GM21367 (cell line): ENCODE data around the gene UBALD1.

Experiments used
- ATAC-seq: cut with Tn5 transposase; IDR thresholded peaks from one replicate; pipeline ENCODE4 v1.9.1; 2021; ENCODE audit not compliant: unreplicated experiment

Gene UBALD1

DNA sequence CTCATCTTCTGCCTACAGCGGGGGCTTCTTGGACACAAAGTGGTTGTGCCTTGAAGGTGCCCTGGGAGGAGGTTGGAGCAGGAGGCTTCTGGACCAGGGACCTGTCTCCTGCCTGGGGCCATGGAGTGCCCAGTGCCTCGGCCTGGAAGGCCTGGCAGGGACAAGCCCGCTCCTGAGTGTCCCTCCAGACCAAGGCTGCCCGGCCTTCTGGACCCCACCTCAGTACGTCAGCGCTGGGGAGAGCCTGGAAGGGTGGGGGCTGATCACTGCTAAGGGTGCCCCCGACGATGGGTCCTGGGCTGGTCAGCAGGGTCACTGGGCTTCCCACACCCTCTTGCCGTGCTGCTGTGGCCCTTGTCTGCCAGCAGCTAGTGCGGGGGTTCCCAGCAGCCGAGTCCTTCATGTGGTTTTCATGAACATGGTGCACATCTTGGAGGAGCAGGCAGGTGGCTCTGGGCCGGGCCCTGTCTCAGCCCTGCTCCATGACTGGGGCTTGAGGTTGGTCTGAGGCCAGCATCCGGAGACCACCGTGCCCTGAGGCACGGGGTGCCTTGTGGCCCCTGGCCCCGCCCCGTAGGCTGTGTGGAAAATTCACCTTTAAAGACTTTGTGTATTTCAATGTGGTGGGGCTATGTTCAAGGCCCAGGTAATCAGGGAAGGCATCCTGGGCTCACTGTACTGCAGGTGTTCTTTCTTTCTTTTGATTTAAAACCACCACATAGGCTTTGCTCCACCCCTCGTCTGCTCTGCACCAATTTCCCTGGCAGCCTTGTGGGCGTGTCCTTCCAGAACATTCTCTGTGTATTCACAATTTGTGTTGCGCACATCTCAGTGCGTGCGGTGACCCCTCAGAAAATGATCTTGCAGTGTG is 32.3 kb upstream of the UBALD1 start:
- no peak for ATAC-seq

DNA sequence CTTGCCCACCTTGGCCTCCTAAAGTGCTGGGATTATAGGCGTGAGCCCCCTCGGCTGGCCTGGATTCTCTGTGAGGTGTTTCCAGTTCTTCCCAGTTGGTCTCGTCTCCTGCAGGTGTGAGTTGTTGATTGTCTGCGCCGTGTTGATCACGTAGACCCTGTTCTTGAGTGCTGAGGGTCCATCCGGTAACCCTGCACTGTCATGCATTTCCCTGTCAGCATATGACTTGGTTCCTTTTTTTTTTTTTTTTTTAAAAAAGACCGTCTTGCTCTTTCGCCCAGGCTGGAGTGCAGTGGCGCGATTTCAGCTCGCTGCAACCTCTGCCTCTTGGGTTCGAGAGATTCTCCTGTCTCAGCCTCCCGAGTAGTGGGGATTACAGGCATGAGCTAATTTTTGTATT is 27.2 kb upstream of the UBALD1 start:
- no peak for ATAC-seq

DNA sequence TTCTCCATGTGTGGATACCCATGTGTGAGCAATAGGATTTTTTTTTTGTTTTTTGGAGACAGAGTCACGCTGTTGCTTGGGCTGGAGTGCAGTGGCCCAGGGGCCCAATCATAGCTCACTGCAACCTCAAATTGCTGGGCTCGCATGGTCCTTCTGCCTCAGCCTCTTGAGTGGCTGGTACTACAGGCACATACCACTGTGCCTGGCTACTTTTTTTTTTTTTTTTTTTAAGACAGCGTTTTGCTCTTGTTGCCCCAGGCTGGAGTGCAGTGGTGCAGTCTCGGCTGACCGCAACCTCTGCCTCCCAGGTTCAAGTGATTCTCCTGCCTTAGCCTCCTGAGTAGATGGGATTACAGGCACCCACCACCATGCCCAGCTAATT is 26.6 kb upstream of the UBALD1 start:
- ATAC-seq = no peak

DNA sequence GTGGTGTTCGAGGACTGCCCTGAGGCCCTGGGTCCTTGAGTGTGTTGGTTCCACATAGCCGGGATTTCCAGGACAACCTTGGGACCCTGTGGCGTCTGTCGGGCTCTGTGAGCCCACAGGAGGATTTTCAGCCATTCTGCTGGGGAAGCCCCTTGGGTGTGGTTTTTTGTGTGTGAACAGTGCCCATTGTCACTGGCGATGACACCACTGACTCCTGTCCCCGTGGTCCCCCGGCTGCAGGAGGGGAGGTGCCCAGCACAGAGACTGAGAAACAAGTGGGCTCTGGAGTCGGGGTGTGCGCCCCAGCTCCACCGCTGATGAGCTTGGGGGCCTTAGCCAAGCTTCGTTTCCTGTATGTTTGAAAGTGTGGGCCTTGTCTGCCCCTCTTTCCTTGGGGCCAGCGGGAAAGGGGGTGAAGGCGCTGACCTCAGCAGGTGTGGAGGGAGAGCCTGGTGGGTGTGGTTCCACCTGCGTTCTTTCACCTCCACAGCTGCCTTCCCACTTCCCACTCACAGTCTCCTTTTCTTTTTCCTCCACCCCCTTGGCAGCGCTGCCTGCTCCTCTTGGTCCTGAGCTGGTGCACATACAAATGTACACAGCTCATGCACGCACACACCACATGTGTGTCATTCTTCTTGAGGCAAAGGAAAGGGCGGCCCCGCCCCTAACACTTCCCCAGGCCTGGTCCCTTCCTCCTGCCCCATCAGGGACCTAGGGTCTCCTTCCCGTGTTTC is 26.1 kb upstream of the UBALD1 start:
- no peak for ATAC-seq

DNA sequence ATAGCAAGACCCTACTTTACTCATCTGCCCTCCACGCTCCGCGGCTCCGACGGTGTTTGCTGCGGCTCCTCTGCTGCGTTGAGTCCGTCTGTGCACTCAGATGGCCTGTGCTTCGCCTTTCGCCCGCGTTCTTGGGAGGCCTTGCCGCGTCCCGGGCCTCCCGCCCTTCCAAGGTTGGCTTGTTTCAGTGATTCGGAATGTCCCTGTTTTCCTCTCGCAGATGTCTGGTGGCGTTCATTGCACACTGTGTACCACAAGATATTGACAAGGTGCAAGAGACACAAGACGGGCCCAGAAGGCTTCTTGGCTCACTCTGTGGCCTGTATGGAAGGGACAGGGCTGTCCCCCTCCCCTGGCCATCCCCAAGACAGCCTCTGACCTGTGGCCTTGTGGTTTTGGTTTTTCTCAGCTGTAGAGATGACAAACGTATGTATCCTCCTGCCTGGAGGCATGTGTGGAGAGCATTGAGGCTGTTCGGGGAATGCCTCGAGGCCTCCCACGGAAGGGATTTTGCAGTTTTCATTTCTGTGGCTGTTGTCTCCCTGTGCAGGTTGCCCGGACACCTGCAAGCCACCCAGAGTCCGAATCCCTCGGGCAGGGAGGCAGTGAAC is 25.3 kb upstream of the UBALD1 start:
- ATAC-seq = no peak

DNA sequence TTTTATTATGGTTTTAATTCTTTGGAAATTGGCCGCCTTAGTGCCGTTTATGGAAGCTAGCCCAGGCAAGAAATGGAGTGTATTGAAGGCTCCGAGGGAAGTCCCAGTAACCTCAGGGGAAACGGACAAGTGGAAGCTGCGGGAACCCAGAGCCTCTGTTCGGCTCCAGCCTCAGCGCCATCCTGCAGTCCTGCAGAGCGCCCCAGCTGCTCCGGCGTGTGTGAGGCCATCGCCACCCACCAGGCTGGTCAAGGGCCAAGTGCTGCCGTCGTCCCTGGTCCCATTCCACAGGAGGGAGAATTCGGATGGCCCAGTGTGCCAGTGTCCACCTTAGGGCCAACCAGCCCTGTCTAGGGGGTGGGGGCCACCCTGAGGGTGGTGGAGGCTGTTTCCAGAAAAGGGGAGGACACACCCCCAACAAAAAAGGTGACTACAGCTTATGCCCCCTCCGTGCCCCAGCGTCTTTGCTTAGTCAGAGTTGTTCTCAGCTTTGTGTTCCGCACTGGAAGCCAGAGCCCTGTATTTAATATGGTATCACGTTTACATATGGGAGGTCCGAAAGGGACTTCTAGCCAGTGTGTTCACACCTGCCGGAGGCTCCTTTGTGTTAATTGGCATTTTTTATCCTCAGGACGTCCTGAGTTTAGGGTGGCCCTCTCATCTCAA is 22.9 kb upstream of the UBALD1 start:
- ATAC-seq = no peak

DNA sequence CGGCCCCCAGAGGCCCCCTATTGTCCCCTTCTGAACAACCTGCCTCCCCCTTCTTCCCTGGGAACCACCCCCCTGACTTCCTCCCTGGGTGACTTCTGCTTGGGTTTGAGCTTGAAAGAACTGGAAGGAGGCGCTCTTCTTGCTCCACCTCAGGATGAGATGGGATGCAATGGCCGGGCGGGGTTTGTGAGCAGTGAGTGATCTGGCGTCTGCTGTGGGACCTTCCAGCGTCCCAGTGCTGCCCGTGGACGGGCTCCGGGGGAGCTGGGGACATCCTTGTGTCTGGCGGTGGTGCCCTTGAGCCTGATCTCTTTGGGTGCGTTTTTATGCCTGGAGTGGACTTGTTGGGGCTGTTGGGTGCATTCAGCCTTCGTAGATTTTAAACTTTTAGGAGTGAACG is 21.5 kb upstream of the UBALD1 start:
- no peak for ATAC-seq

DNA sequence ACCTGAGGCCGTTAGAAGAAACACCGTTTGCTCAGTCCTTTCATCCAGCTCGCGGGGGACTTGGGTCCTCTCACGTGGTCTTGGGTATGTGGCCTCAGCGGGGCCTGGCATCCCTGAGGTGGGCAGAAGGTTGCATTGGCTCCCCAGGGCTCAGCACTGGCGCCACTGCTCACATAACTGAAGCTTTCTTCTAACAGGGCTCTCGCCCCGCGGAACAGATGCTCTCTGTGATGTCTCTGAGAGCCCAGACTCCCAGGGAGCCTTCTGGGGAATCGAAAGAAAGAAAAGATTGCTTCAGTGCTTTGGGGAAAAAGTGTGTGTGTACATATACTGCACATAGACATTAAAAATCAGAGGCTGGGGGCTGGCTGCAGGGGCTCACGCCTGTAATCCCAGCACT is 20.1 kb upstream of the UBALD1 start:
- no peak for ATAC-seq

DNA sequence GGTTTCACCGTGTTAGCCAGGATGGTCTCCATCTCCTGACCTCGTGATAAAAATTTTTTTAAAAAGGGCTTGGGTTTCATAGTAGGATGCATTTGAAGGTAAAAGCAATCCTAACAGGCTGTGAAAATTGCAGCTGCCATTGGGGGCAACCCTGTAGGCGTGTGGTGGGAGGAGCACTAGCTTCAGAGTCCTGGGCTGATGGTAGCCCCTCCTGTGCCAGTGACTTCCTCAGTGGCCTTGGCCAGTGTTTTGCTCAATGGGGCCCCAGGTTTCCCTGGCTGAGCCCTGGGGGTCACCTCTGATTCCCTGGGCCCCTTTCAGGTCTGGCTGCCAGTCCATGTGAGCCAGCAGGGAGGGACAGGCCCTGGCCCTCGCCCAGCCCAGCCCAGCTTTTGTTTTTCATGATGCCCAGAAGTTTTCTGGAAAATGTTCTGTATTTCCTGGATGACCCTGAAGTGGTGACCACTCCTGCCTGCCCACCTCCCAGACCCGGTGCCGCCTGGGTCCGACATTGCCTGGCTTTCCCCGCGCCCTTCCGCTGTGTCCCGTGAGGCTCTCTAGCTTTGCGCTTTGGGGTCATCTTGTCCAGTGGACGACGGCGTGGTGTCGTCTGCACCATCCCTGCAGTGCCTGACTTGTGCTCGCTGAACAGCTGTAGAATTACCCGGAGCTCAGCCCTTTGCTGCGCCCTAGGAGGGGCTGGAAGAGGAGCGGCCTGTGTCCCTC is 19.4 kb upstream of the UBALD1 start:
- no peak for ATAC-seq

DNA sequence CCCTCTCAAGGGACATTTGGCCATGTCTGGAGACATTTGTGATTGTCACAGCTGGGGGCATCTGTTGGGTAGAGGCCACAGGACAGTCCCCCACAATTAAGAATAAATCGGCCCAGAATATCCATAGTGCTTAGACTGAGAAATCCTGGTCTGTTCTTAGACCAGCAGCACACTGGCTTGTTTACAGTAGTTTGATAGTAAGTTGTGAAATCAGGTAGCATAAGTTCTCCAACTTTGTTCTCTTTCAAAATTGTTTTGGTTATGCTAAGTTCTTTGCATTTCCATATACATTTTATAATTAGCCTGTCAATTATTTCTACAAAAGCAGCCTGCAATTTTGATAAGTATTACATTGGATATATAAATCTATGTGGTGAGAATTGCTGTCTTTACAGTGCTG is 16.8 kb upstream of the UBALD1 start:
- ATAC-seq = no peak

DNA sequence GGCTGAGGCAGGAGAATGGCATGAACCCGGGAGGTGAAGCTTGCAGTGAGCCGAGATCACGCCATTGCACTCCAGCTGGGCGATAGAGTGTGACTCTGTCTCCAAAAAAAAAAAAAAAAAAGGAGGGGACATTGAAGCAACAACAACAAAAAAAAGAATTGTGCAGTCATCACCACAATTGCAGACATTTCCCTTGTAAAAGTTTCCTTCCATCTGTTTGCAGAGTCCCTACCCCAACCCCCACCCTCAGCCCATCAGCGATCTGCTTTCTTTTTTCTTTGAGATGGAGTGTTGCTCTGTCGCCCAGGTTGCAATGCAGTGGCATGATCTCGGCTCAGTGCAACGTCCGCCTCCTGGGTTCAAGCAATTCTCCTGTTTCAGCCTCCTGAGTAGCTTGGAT is 13.6 kb upstream of the UBALD1 start:
- no peak for ATAC-seq

DNA sequence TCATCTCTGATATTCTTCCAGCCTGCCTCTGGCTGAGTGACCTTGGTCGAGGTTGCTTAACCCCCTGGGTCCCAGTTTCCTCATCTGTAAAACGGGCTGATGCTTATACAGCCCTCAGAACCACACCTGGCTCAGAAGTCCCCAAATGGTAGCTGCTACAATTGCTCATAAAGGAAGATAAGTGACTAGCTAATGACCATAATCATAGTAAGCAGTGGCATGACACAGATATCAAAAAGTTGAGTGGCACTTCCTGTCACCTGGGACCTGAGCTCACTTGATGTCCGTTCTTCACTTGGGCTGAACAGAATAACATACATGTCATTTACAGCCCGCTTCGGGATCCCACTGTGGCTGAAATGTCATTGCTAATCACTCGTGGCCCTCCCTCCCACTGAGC is 11.7 kb upstream of the UBALD1 start:
- no peak for ATAC-seq

DNA sequence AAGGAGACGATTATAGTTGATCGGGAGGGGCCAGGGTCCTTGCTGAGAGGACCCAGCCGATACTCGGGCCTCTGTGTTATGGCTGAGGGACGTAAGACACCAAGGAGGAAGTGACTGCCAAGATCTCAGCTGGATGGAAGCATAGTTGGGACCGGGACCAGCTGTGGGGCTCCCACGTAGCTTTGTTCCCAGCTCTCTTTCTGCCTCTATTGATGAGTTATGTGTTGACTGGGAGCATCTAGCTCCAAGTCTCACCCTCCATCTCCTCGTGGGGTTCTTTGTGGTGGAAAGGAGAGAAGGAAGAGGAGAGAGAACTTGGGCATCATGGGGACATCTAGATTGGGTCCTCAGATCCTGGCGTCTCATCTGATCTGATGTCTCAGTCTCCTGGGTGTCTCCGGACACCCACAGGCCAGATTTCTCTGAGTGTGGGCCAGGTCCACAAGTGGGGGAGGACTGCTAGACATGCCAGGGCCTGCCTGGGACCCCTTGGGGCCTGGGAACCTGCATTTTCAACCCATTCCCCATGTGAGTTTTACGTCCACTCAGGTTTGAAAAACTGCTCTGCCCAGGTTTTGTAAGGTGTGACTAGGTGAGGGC is 11.0 kb upstream of the UBALD1 start:
- ATAC-seq = no peak

DNA sequence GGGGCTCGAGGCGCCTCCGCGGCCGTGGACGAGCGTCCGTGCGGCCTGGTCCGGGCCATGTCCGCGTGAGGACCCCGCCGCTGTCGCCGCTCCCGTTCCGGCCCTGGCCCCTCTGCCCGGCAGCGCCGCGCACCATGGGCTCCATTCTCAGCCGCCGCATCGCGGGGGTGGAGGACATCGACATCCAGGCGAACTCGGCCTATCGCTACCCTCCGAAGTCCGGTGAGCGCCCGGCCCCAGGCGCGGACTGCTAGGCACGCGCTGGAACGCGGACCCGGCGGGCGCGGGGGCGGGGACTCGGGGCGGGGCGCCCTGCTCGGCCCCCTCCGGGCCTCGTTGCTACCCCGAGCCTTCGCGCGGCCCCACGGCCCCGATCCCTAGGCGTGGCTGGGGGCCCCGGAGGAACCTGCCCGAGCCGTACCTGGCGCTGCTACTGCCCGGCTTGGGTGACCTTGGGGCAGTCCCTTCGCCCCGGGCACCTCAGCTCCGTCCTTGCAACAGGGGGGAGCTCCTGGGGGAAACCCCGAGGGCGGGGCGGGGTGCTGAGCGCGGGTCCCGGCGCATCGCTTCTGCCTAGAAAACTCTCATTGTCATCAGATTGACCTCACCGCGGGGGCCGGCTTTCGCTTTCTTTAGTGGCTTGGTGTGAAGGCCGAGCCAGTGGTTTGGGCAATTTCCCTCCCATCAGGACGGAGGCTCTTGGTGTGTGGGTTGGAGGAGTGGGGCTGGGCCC is 10.3 kb upstream of the UBALD1 start:
- ATAC-seq = peak; percentile 42

DNA sequence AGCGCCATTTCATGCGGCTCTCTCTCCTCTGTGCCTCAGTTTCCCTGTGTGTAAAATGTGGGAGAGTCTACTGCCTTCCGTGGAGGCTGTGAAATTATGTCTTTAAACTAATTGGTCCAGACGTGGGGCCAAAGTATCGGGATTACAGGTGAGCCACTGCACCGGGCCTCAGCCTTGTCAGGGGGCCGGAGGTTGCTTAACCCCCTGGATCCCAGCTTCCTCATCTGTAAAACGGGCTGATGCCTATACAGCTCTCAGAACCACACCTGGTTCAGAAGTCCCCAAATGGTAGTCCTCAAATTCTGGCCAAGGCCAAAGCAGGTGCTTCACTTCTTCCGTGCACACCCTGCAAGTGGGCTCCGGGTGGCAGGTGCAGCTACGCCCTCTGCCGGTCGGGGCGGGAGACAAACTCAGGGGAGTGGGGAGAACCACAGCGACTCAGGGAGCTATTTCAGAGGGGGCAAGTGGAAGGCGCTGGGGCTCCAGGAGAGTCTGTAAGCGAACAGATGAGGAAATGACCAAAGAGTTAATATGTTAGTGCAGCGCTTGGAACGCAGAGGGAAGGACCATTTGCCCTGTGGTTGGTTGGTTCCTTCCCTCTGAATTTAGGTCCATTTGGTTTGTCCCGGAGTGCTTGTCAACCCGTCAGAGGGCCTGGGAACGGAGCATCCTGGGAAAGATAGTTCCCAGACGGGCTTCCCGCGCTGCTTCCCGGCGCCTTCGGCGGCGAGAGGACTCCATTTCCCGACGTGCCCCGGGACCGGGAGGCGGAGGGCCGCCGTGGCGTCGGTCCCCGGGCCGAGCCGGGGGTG is 9.5 kb upstream of the UBALD1 start, which contains the start of gene MGRN1:
Gene MGRN1, plus strand, starts transcription at position 812 of the 812 bp plus-strand sequence. CDS start 135 bp downstream, outside the sequence.
- ATAC-seq = peak; percentile 70

DNA sequence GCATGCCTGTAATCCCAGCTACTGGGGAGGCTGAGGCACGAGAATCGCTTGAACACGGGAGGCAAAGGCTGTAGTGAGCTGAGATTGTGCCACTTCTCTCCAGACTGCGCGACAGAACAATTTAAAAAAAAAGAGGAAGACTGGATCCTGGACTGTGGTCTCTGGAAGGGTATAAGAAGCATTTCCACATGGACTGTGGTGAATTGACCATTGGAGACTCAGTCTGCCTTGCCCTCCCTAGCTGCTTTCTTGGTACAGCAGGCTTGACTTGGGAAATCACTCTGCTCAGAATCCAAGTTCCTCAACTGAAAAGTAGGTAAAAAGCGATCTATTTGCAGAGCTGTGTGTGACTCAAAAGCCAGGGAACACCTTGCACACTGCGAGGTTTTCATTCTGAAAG is 8.9 kb upstream of the UBALD1 start:
- no peak for ATAC-seq

DNA sequence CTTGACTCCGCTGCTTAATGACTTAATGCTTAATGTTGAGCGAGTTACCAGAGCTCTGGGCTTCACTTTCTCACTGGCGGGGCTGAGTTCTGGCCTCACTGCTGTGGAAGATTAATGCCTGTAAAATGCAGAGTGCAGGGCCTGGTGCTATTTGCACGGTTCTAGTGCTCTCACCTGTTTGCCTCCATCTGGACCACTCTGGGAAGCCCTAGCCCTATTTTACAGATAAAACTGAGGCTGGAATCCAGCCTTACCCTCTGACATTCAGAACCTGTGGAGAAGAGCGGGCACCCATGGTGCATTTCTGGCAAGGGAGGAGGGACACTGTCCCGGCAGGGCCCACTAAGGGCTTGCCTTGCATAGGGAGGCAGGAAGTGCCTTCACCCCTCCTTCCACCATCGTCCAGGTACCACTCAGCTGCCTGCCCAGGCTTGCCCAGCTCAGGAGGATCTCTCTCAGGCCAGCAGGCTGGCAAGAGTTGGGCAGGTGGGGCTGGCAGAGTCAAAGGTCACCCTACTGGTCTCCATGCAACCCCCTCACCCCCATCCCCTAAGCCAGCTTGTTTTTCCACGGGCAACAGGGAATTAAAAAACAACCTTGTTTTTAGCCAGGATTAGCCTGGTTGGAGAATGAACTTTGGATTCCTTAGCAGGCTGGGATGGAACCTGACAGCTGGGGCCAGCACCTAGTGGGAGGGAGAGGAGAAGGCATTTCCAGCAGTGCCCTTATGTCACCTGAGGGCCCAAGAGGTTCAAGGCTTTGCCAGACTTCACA is 4.1 kb upstream of the UBALD1 start:
- no peak for ATAC-seq

DNA sequence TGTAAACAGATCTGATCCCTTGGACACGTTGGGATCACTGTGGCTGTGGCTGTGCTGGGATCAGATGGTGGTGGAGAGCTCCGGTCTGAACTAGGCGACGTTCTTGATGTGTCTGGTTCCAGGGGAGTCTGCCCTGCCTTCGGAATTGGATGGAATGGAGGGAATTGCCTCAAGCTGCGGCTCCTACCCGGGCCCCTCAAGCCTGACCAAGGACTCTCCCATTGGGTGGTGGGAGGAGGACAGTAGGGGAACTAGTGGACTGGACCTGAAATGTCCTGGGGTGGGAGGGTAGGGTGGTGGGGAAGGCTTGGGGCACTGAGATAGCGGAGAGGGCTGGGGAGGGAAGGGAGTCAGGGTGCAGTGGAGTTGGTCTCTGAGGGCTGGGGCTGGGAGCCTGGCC is 3.2 kb upstream of the UBALD1 start:
- ATAC-seq = no peak
